NCI-H2081 treated with DMSO at 0.1 percent for 48 hours (cell line): Measurements from ENCODE around the gene THOC5.
"Not testable (repeated sequence)": the region's sequence is repeated elsewhere in the genome, so short reads cannot be mapped to it uniquely, and the experiment has no call there.

Source experiments
- DNase-seq: peaks from one replicate; lab custom pipeline; 2025; lab: John Stamatoyannopoulos, UW

Gene THOC5

GRCh38 chr22:29553351-29554224 is at the start of gene THOC5:
TSS of gene THOC5 (minus strand) at chr22:29553757. CDS start at chr22:29549147, 4,610 bp downstream.
- DNase-seq, result peak; percentile 69

DNA sequence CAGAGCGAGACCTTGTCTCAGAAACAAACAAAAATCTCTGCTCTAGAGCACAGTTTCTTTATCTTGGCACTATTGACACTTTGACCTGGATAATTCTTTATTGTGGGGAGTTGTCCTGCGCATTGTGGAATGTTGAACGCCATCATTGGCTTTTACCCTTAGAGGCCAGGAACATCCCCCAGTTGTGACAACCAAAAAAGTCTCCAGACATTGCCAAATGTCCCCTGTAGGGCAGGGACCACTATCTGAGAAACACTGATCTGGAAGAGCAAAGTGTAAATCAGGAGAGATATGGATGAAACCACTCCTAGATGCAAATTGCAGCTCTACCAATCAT is 45.1 kb upstream of the THOC5 start:
- DNase-seq, result no peak

DNA sequence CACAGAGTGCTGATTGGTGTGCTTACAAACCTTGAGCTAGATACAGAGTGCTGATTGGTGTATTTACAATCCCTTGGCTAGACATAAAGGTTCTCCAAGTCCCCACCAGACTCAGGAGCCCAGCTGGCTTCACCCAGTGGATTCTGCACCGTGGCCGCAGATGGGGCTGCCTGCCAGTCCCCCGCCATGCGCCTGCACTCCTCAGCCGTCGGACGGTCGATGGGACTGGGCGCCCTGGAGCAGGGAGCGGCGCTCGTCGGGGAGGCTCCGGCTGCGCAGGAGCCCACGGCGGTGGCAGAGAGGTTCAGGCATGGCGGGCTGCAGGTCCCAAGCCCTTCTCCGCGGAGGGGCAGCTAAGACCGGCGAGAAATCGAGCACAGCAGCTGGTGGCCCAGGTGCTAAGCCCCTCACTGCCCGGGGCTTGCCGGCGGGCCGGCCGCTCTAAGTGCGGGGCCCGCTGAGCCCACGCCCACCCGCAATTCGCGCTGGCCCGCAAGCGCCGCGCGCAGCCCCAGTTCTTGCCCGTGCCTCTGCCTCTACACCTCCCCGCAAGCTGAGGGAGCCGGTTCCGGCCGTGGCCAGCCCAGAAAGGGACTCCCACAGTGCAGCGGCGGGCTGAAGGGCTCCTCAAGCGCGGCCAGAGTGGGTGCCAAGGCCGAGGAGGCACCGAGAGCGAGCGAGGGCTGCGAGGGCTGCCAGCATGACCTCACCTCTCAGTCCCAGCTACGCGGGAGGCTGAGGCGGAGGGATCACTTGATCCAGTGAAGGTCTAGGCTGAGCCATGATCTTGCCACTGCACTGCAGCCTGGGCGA is 44.5 kb upstream of the THOC5 start:
- DNase-seq, result not testable (repeated sequence)

GRCh38 chr22:29596408-29596807 is 42.9 kb upstream of the THOC5 start:
- no peak for DNase-seq

GRCh38 chr22:29594447-29594846 is 40.9 kb upstream of the THOC5 start:
- DNase-seq, result not testable (repeated sequence)

- DNase-seq, result no peak
Measured at GRCh38 chr22:29593923-29594322, 40.4 kb upstream of the THOC5 start.

DNA sequence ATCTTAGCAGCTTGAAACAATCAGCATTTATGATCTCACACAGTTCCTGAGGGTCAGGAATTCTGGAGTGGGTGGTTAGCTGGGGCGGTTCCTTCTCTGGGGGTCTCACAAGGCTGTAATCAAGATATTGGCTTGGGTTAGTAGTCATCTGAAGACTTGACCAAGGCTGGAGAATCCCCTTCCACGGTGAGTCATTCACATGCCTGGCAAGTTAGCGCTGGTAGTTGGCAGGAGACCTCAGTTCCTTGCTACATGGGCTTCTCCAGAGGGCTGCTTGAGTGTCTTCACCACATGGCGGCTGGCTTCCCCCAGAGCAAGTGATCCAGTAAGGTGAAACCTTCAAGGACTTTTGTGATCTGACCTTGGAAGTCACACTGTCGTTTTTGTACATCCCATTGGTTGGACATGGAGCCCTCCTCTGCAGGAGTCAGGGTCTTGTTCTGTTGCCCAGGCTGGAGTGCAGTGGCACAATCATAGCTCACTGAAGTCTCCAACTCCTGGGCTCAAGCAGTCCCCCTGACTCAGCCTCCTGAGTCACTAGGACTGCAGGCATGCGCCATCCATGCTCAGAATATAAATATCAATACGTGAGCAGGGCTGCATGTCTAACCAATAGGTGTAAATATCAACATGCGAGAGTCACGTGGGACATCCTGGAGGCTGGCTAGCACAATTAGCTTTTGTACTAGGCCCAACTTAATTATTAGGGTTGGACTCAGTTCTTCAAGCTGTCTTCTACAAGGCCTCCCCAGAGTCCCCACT is 34.6 kb upstream of the THOC5 start:
- no peak for DNase-seq

DNA sequence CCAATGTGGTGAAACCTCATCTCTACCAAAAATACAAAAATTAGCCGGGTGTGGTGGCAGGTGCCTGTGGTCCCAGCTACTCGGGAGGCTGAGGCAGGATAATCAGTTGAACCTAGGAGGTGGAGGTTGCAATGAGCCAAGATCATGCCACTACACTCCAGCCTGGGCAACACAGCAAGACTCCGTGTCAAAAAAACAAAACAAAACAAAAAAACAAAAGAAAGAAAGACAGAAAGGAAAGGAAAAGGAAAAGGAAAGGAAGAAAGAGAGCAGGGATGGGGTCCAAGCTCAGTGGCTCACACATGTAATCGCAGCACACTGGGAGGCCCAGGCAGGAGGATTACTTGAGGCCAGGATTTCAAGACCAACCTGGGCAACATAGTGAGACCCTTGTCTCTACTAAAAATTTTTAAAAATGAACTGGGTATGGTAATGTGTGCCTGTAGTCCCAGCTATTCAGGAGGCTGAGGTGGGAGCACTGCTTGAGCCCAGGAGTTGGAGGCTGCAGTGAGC is 32.7 kb upstream of the THOC5 start:
- not testable (repeated sequence) for DNase-seq

- no peak for DNase-seq
Measured at GRCh38 chr22:29584975-29585374, 31.4 kb upstream of the THOC5 start.

- no peak for DNase-seq
Measured at GRCh38 chr22:29581799-29582198, 28.2 kb upstream of the THOC5 start.

- no peak for DNase-seq
Measured at GRCh38 chr22:29580200-29580810, 26.7 kb upstream of the THOC5 start.

DNA sequence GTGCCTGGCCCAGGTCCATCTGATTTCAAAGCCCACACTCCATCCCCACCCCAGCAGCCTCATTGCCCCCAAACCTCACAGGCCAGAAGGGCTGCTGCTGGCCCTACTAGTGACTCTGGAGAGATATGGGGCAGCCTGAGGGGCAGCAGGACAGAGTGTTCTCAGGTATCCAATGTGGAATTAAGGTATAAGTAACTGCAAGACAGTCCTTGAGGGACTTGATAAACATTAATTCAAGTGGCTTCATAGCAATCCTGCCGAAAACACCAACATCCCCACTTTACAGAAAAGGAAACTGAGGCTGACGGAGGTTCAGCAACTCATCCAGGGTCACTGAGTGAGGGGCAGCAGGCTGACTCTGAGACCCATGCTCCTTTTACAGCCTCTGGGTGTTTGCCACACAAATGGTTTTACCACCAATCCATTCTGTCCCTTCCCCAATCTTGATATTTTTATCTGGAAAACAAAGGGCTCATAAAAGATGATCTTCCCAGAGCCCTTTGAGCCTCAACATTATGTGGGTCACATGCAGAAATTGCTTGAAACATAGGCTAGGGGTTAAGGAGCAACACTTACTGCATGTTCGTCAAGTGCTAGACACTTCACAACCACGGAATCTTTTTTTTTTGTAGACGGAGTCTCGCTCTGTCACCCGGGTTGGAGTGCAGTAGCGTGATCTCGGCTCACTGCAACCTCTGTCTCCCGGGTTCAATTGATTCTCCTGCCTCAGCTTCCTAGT is 25.1 kb upstream of the THOC5 start:
- no peak for DNase-seq

DNA sequence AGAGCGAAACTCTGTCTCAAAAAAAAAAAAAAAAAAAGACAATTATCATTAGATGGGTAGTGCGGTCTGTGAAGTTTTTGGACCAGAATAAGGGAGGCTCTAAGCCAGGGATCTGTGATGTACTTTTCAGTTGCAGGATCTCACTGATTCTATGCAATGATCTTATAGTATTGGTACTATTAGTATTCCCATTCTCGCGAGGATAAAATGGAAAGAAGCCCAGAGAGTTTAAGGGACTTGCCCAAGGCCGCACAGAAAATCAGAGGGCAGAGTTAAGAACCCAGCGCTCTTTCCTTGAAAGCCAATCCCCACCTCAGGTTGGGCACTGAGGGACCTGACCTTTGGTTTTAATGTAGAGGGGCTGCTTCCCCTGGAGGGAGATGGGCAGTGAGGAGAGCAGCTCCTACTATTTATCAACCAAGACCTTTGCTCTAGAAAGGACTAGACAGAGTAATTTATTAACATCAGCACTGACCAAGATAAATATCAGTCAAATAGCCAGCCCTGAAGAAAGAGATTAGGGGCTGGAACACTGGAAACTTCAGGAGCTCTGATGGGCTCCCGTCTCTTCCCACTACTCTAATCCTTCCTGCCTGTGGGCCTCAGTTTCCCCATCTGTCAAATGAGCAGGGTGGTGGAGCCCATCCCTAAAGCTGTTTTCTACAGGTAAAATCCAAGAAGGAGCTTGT is 21.3 kb upstream of the THOC5 start:
- DNase-seq, result no peak

DNA sequence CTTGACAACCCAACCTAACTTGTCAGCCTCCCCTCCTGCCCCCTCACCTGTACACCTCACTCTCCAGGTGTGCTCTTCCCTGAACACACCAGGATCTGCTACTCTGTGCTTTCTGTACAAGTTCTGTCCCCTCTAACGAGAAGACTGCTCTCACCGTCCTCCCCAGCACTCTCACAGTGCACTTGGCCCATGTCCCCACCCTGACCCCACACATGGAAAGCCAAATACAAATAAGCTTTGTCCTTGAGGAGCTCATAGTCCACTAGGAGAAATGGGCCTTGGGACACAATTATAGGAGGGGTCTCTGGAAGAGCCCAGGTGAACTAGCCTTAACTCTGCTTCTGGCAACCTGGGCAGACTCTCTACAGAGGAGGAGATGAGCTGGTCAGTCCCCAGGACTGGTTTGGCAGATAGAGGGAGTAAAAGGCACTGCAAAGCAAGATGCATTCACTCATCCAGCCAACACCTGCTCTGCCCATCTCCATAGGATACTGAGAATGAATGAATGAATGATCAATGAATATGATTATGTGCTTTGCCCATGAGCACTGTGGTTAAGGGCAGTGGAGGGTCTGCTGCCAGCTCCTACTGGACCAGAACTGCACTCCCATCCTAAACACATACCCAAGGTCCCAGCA is 17.5 kb upstream of the THOC5 start:
- DNase-seq, result no peak

DNA sequence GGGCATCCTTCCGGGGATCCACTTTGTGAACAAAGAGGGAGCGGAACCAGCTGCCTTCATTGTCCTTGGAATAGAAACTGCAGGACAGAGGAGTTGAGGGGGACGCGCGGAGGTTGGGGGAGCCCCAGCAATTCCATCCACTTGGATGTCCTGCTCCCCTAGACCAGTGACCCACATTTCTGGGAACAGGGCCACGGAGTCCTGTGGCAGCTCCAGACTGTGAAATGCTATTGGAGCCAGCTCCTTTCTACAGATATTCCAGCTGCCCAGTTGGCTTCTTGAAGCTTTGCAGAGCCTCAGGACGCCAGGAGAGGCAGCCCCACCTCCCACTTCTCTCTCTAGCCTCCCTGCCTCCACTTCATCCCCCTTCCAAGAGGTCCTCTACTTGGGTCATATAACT is 16.9 kb upstream of the THOC5 start:
- DNase-seq, result no peak

DNA sequence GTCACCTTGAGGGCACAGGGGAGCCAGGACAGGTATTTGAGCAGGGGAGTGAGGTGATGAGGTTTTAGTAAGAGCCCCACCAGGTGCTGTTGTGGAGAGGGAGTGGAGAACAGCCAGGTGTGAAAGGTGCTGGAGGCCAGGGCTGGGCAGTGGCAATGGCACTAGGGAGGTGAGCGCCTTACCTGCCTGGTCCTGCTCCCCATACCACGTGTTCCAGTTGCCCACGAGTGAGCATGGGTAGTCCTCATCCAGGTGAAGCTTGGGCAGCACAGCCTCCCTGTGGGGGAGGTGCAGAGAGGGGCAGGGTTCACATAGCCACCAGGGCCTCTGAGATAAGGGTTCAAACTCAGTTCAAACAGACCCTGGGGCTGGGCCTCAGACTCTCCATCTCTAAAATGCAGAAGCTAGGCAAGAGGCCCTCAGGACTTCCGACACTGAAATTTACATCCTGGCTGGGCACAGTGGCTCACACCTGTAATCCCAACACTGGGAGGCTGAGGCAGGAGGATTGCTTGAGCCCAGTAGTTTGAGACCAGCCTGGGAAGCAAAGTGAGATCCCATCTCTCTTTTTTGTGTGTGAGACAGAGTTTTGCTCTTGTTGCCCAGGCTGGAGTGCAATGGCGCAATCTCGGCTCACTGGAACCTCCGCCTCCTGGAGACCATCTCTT is 15.6 kb upstream of the THOC5 start:
- no peak for DNase-seq

GRCh38 chr22:29567338-29567737 is 13.8 kb upstream of the THOC5 start:
- no peak for DNase-seq

GRCh38 chr22:29566513-29566912 is 13.0 kb upstream of the THOC5 start:
- not testable (repeated sequence) for DNase-seq
